ENCODE data around the gene HTRA1. TPM values are rescaled to one million over a fixed set of nuclear protein-coding genes. Genes with fewer than 3 reads are reported as not detected.

Gene HTRA1
- total RNA-seq, 1 experiment from 2014 or later = 0.39 TPM

GRCh38 chr10:122473116-122473515, 11.8 kb downstream of the HTRA1 start:
- DNase-seq (ENCODE audit: low read depth, low spot score) (no peak), ATAC-seq (no peak)
- BruUV-seq (replicated peaks) = no TSS peak
- H3K4me2 ChIP-seq (ENCODE audit: low read length) = no peak overlapping the region
- no peak overlapping the region for H3K9ac ChIP-seq (ENCODE audit: low read length)
- ChIA-PET CTCF (no interaction called here), POLR2A (no interaction called here), RAD21 (ENCODE audit: low non-redundant PET in 1 of 2, low total read pairs in 2 of 2, uncharacterized antibody in 2 of 2, unreplicated experiment in 2 of 2) (no interaction called here)
- TF ChIP-seq YY1 (IDR thresholded peaks at IDR 0.05; ENCODE audit: extremely low read depth, insufficient replicate concordance, low read depth, low read length) (no peak), EZH2 (IDR thresholded peaks at IDR 0.05) (no peak), CTCF (IDR thresholded peaks at IDR 0.05 in 2 of 3, conservative IDR thresholded peaks at IDR 0.05 in 1 of 3; ENCODE audit: borderline replicate concordance in 1 of 3, insufficient read depth in 1 of 3, low read depth in 2 of 3, low read length in 2 of 3) (no peak), CBX3 (IDR thresholded peaks at IDR 0.05; ENCODE audit: low read depth) (no peak), TCF7L2 (IDR thresholded peaks at IDR 0.05; ENCODE audit: borderline replicate concordance, extremely low read depth, insufficient read depth, insufficient read length) (no peak), MAX (IDR thresholded peaks at IDR 0.05) (no peak), ELF1 (IDR thresholded peaks at IDR 0.05; ENCODE audit: borderline replicate concordance, low read depth) (no peak), ATF3 (IDR thresholded peaks at IDR 0.05) (no peak), JUND (IDR thresholded peaks at IDR 0.05) (no peak), SP1 (IDR thresholded peaks at IDR 0.05; ENCODE audit: low read depth) (no peak), EZH2phosphoT487 (IDR thresholded peaks at IDR 0.05; ENCODE audit: borderline replicate concordance) (no peak), POLR2AphosphoS5 (IDR thresholded peaks at IDR 0.05; ENCODE audit: low read depth, low read length) (no peak)
- peaks cover 7 to 13% of the 10 kb centered on the region in 2 experiments; a peak in 3 of 4 replicates for H3K4me1 ChIP-seq (ENCODE audit: control insufficient read depth in 1 of 2, insufficient read depth in 2 of 2, low read length in 2 of 2)
- no peaks in the 10 kb centered on the region for H4K20me1 ChIP-seq (ENCODE audit: insufficient read depth)
- no peaks in the 10 kb centered on the region for H3K36me3 ChIP-seq (ENCODE audit: control insufficient read depth in 1 of 2, insufficient read depth in 2 of 2, low read length in 2 of 2)
- no peak overlapping the region for H2AFZ ChIP-seq (ENCODE audit: low read depth, low read length, poor library complexity, severe bottlenecking)
- H3K9me2 ChIP-seq (ENCODE audit: insufficient read depth) = no peaks in the 10 kb centered on the region
- intact Hi-C loops (cut with micrococcal nuclease) = no loop called here
- no peaks in the 10 kb centered on the region for H3K79me2 ChIP-seq (ENCODE audit: insufficient read depth, low read length)
- H3K27me3 ChIP-seq (ENCODE audit: insufficient read depth, low read length) = no peaks in the 10 kb centered on the region
- no peak overlapping the region for H3K4me3 ChIP-seq (replicated peaks in 1 of 2; ENCODE audit: low read depth in 1 of 2, low read length in 2 of 2)
- no peak overlapping the region for H3K27ac ChIP-seq (ENCODE audit: low read depth, low read length)
- no peaks in the 10 kb centered on the region for H3K9me3 ChIP-seq (ENCODE audit: control insufficient read depth in 1 of 2, insufficient read depth in 1 of 2, low read depth in 1 of 2, low read length in 2 of 2)
